Peyer's patch (tissue), 4 donors: ENCODE data around the gene SVBP.

ENCODE experiments used
- POLR2A ChIP-seq, 2 donors: fragments of 450-650 bp; IDR thresholded peaks; one replicate each; pipeline ENCODE4 v1.5.1; 2017; ENCODE audit warnings: antibody characterized with exemption in 2 of 2, mild to moderate bottlenecking in 2 of 2, moderate library complexity in 2 of 2
- TF ChIP-seq, protein P1 (sequence below), 6 experiments: fragments of 450-650 bp in 4 of 6; fragments of 200-600 bp in 2 of 6; sonication (generic) in 1 of 6; IDR thresholded peaks; one replicate each; pipeline ENCODE4 v1.5.1; 2017 to 2019; ENCODE audit warnings: antibody characterized with exemption in 6 of 6, mild to moderate bottlenecking in 3 of 6, moderate library complexity in 1 of 6

DNA sequence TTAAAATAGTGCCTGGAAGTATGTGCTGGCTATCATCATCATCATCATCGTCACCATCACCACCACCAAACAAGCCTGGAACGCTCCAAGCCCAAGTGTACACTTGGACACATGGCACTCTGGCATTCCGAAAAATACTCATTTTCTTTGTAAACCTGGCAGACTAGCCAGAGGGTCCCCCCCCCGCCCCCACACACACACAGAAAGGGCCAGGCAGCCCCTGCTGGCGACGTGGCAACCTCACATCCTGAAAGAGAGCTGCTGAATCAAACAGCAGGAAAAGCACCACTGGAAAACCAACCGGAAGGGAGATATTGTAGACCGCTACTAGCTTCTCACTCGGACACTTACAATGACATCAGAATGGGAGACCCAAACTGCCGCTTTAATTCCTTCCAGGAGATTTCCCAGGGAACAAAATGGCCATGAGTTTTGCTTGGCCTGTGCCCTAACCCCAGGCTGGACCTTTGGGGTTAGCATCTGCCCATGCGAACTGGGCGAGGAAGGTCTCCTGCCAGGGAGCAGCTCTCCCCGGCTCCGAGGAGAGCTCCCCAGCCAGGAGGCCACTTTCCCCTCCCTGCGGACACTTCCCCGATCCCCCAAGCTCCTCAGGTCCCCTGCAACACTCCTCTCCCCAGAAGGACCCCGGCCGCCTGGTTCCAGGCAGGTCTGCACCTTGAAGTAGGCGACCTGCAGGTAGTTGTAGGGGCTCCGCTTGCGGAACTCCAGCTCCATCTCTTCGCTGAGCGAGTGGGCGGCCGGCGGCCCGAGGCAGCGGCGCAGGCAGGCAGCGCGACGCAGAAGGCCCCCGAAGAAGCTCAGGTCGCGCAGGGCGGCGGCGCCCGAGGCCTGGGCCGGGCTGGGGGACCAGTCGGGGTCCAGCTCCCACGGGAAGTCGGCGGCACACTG, 51.1 kb downstream of the SVBP start:
- TF ChIP-seq, protein P1, sequence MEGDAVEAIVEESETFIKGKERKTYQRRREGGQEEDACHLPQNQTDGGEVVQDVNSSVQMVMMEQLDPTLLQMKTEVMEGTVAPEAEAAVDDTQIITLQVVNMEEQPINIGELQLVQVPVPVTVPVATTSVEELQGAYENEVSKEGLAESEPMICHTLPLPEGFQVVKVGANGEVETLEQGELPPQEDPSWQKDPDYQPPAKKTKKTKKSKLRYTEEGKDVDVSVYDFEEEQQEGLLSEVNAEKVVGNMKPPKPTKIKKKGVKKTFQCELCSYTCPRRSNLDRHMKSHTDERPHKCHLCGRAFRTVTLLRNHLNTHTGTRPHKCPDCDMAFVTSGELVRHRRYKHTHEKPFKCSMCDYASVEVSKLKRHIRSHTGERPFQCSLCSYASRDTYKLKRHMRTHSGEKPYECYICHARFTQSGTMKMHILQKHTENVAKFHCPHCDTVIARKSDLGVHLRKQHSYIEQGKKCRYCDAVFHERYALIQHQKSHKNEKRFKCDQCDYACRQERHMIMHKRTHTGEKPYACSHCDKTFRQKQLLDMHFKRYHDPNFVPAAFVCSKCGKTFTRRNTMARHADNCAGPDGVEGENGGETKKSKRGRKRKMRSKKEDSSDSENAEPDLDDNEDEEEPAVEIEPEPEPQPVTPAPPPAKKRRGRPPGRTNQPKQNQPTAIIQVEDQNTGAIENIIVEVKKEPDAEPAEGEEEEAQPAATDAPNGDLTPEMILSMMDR (IDR thresholded peaks at IDR 0.05): peak in 5 of 6 experiments; percentile 4 to 31 (median 23)
- no peak for TF ChIP-seq POLR2A (IDR thresholded peaks at IDR 0.05)
